Transverse colon (tissue), 4 donors: ENCODE measurements around the gene DUS3L. TPM values are rescaled to one million over a fixed set of nuclear protein-coding genes. Genes with fewer than 3 reads are reported as not detected.
A peak's percentile ranks its signal among the peaks of the same experiment; 100 is the strongest.

Source experiments
- DNase-seq: peaks from one replicate; pipeline ENCODE4 v3.0.0-alpha.2; 2019
- H3K27ac ChIP-seq, 4 donors: fragments of 200-600 bp; sonication (generic); 2 replicates each; pipeline ENCODE4 v1.5.1; 2016 to 2018; ENCODE audit warnings: inconsistent platforms in 4 of 4
- H3K27me3 ChIP-seq: fragments of 200-600 bp; sonication (generic); 2 replicates; pipeline ENCODE4 v1.5.1; 2017; ENCODE audit warnings: inconsistent platforms
- H3K36me3 ChIP-seq, 4 donors: fragments of 200-600 bp; sonication (generic); 2 replicates each; pipeline ENCODE4 v1.5.1; 2017 to 2019; ENCODE audit warnings: inconsistent platforms in 4 of 4
- H3K4me1 ChIP-seq, 4 donors: fragments of 200-600 bp; sonication (generic); 2 replicates each; pipeline ENCODE4 v1.5.1; 2017 to 2020; ENCODE audit warnings: inconsistent platforms in 4 of 4
- H3K4me3 ChIP-seq, 4 donors: fragments of 200-600 bp; sonication (generic); 1 replicate in 1 of 4; 2 replicates in 3 of 4; pipeline versions ENCODE4 v1.5.1 to v1.6.1; 2017 to 2019; ENCODE audit warnings: inconsistent platforms in 4 of 4
- H3K9me3 ChIP-seq, 2 donors: fragments of 200-600 bp; sonication (generic); 2 replicates each; pipeline ENCODE4 v1.5.1; 2017 to 2019; ENCODE audit warnings: inconsistent platforms in 2 of 2
- EP300 ChIP-seq: sonication (generic); formaldehyde crosslinking; IDR thresholded peaks from one replicate; pipeline ENCODE4 v1.6.1; 2017; ENCODE audit warnings: antibody characterized with exemption, low read depth
- POLR2A ChIP-seq: fragments of 450-650 bp; IDR thresholded peaks from one replicate; pipeline ENCODE4 v1.6.1; 2016; ENCODE audit warnings: antibody characterized with exemption, mild to moderate bottlenecking, moderate library complexity
- POLR2AphosphoS5 ChIP-seq, 3 donors: sonication (generic); formaldehyde crosslinking; IDR thresholded peaks; one replicate each; pipeline ENCODE4 v1.6.1; 2016; ENCODE audit warnings: antibody characterized with exemption in 3 of 3
- WGBS, 2 donors: methylation state at CpG; one replicate each; pipeline ENCODE4 v1.1.5; 2018; ENCODE audit warnings: low coverage in 1 of 2; 5-methylcytosine and 5-hydroxymethylcytosine counted together
- in situ Hi-C, 4 donors: fragments of 200-750 bp; cut with MboI; loops; one replicate each; pipeline versions ENCODE4 v1.15.0 to v1.15.1; 2017; ENCODE audit warnings: low sequenced_read_pairs in 3 of 4, low pct_ligation_motif_present in 1 of 4, low pct_unique_long_range_greater_than_20kb in 1 of 4
- intact Hi-C: fragments of 100-400 bp; cut with DNase I; formaldehyde crosslinking; loops from one replicate; pipeline ENCODE4 v1.15.1; 2023; ENCODE audit warnings: low total_unique reads
- total RNA-seq, 4 donors: library from RNA; depleted of rRNA; stranded (reverse); fragments of >200 nt; gene quantifications; one replicate each; pipeline ENCODE4 v1.1.0, GENCODE V29; 2016
- TF ChIP-seq, protein P1 (sequence below), 5 experiments: fragments of 200-600 bp in 3 of 5; fragments of 450-650 bp in 2 of 5; sonication (generic) in 3 of 5; IDR thresholded peaks; 1 replicate in 2 of 5; 2 replicates in 3 of 5; pipeline ENCODE4 v1.5.1; 2016 to 2017; ENCODE audit warnings: antibody characterized with exemption in 5 of 5, inconsistent platforms in 3 of 5, mild to moderate bottlenecking in 2 of 5, moderate library complexity in 1 of 5

The DUS3L gene
- total RNA-seq, 4 donors from 2014 or later = 28.3 to 86.6 (median 56.6) TPM

DNA sequence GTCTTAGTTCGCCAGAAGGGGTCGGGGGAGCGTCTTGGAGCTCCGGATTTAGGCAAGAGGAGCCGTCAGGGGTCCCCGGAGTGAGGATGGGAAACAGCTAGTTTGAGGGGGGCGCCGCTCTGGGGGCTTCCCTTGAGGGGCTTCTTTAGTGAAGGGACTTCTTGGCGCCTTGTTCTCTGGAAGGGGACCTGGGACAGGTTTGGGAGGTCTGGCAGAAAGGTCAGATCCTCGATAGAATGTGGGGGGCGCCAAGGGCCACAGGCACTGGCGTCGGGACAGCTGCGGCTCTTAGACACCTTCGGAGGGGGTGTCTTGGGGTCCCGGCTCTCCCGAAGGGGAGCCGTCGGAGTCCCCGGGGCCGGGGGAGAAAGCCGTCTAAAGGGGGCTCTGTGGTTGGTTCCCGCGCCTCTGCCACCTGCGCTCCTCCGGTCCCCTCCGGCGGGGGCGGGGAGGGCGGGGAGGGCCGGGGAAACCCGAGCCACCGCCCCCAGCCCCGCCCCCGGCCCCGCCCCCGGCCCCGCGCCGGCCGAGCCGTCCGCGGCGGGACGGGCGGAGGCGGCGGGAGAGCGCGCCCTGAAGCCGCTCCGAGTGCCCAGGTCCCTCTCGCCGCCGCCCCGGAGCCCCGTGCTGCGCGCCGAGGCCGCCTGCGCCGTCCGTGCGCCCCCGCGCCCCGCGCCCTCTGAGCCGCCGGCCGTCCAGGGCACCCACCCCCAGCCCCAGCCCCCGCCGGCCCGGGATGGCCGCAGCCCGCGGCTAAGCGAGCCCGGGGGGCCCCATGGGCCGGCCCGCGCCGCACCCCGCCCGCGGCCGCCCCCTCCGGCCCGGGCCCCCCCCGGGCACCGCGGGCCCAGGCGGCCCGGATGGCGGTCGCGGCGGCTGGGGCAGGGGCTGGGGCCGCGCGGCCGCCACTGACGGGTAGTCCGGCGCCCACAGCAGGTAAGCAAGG lies 13.8 kb upstream of the DUS3L start, which contains the start of gene NRTN:
TSS of gene NRTN (plus strand) at position 552 of the 946 bp plus-strand sequence. CDS start 19,099 bp downstream, outside the sequence.
- peak within 1 kb of the TSS; percentile 64 to 87 (median 76) for H3K27ac ChIP-seq
- in situ Hi-C loops (loop anchor here in 3 of 4 donors (10.0 kb wide), 3 partner anchors 80 to 220 kb away; no protein-coding TSS in a partner anchor), intact Hi-C loops (loop anchor here (2.0 kb wide), 1 partner anchor 88 kb away; no protein-coding TSS in a partner anchor)
- no peaks in the 10 kb centered on the region for H3K36me3 ChIP-seq
- peaks cover 30% of the 10 kb centered on the region for H3K27me3 ChIP-seq
- peak; percentile 67 for DNase-seq
- TF ChIP-seq POLR2AphosphoS5 (IDR thresholded peaks at IDR 0.05) (no peak), EP300 (no peak), POLR2A (no peak)
- TF ChIP-seq, protein P1, sequence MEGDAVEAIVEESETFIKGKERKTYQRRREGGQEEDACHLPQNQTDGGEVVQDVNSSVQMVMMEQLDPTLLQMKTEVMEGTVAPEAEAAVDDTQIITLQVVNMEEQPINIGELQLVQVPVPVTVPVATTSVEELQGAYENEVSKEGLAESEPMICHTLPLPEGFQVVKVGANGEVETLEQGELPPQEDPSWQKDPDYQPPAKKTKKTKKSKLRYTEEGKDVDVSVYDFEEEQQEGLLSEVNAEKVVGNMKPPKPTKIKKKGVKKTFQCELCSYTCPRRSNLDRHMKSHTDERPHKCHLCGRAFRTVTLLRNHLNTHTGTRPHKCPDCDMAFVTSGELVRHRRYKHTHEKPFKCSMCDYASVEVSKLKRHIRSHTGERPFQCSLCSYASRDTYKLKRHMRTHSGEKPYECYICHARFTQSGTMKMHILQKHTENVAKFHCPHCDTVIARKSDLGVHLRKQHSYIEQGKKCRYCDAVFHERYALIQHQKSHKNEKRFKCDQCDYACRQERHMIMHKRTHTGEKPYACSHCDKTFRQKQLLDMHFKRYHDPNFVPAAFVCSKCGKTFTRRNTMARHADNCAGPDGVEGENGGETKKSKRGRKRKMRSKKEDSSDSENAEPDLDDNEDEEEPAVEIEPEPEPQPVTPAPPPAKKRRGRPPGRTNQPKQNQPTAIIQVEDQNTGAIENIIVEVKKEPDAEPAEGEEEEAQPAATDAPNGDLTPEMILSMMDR (IDR thresholded peaks at IDR 0.05) = no peak
- H3K4me3 ChIP-seq = peak within 1 kb of the TSS; percentile 35 to 54 (median 45)
- no peaks in the 10 kb centered on the region for H3K9me3 ChIP-seq
- peaks cover 4 to 31% (median 22%) of the 10 kb centered on the region in 4 donors for H3K4me1 ChIP-seq
- WGBS, 2 donors = 3% methylated on average over 17 of the region's 107 CpGs; no CpG with 5 or more reads in 1 of the 2 donors

GRCh38 chr19:5803752-5804515 lies 13.0 kb upstream of the DUS3L start:
- in situ Hi-C loops = loop anchor here in 3 of 4 donors (10.0 kb wide), 3 partner anchors 81 to 221 kb away; no protein-coding TSS in a partner anchor
- peak; percentile 95 for DNase-seq
- 1% methylated on average over 36 of the region's 54 CpGs; no CpG with 5 or more reads in 1 of the 2 donors for WGBS, 2 donors
- TF ChIP-seq, protein P1 (IDR thresholded peaks at IDR 0.05) = peak; percentile 89 to 98 (median 95)
- TF ChIP-seq EP300 = no peak
- peak; percentile 17 for TF ChIP-seq POLR2A
- peak in 2 of 3 donors; percentile 28 to 30 for TF ChIP-seq POLR2AphosphoS5 (IDR thresholded peaks at IDR 0.05)
- Histone ChIP-seq H3K36me3 (no peaks in the 10 kb centered on the region), H3K9me3 (no peaks in the 10 kb centered on the region), H3K27me3 (peaks cover 30% of the 10 kb centered on the region), H3K4me3 (peak overlapping the region in 3 of 4 donors; percentile 8 to 48 (median 47)), H3K4me1 (peaks cover 4 to 31% (median 22%) of the 10 kb centered on the region in 4 donors), H3K27ac (peak overlapping the region; percentile 33 to 86 (median 55))
- intact Hi-C loops = loop anchor here (2.0 kb wide), 1 partner anchor 89 kb away; no protein-coding TSS in a partner anchor

DNA sequence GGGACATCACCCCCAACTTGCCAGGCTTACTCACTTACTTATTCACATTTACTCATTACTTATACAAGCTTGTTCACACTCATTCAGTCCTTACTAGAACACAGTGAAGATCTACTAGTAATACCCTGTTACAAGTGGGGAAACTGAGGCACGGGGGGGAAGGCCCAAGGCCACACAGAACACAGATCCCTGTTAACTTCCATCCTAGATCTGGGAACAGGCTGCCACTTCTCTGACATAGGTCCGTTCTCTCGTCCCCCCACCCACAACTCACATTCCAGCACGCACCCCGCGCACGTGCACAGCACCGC lies 12.4 kb upstream of the DUS3L start:
- DNase-seq = no peak
- TF ChIP-seq, protein P1 (IDR thresholded peaks at IDR 0.05) = no peak
- TF ChIP-seq POLR2A (no peak), EP300 (no peak), POLR2AphosphoS5 (IDR thresholded peaks at IDR 0.05) (no peak)
- peaks cover 4 to 31% (median 22%) of the 10 kb centered on the region in 4 donors for H3K4me1 ChIP-seq
- WGBS, 2 donors = 0 to 3% methylated on average over 1 to 8 of the region's 8 CpGs
- no peaks in the 10 kb centered on the region for H3K36me3 ChIP-seq
- H3K4me3 ChIP-seq = peak overlapping the region in 2 of 4 donors; percentile 30 to 48
- intact Hi-C loops (no loop called here), in situ Hi-C loops (loop anchor here in 3 of 4 donors (10.0 kb wide), 3 partner anchors 81 to 221 kb away; no protein-coding TSS in a partner anchor)
- H3K9me3 ChIP-seq = no peaks in the 10 kb centered on the region
- peak overlapping the region in 1 of 4 donors; percentile 25 for H3K27ac ChIP-seq
- peaks cover 30% of the 10 kb centered on the region for H3K27me3 ChIP-seq
